ENCODE data around the gene RHBDL1.
"Not testable (repeated sequence)": the region's sequence is repeated elsewhere in the genome, so short reads cannot be mapped to it uniquely, and the experiment has no call there.

RHBDL1 gene

GRCh38 chr16:710500-711075 is 35.1 kb downstream of the RHBDL1 start:
- ChIA-PET CTCF (interaction anchor here (1.9 to 8.3 kb wide), 4 partner anchors 13 to 347 kb away, joined by 6 to 169 read pairs (median 34); partner anchors contain the start of genes ANTKMT, CCDC78, CHTF18 and HAGHL), POLR2A (interaction anchor here (0.5 kb wide), 1 partner anchor 375 kb away, joined by 3 read pairs; no protein-coding TSS in a partner anchor)
- no peak for TF ChIP-seq CTCF (IDR thresholded peaks at IDR 0.05; ENCODE audit: control extremely low read depth, extremely low read depth, low read depth, missing control alignments)
- DNase-seq (ENCODE audit: extremely low spot score) = no peak

GRCh38 chr16:711084-711483 is 35.6 kb downstream of the RHBDL1 start:
- TF ChIP-seq CTCF (IDR thresholded peaks at IDR 0.05; ENCODE audit: control extremely low read depth, extremely low read depth, low read depth, missing control alignments) = no peak
- CTCF ChIA-PET = interaction anchor here (1.9 to 8.3 kb wide), 4 partner anchors 12 to 346 kb away, joined by 6 to 169 read pairs (median 34); partner anchors contain the start of genes ANTKMT, CCDC78, CHTF18 and HAGHL
- DNase-seq (ENCODE audit: extremely low spot score) = no peak
- POLR2A ChIA-PET = no interaction called here

GRCh38 chr16:711548-712320 is 36.3 kb downstream of the RHBDL1 start:
- CTCF ChIA-PET = interaction anchor here (0.7 to 8.3 kb wide), 21 partner anchors 9 to 485 kb away, joined by 3 to 169 read pairs (median 4); partner anchors contain the start of genes ANTKMT, CCDC78, CHTF18 and CIAO3
- POLR2A ChIA-PET = no interaction called here
- DNase-seq (ENCODE audit: extremely low spot score) = peak; percentile 91
- TF ChIP-seq CTCF (IDR thresholded peaks at IDR 0.05; ENCODE audit: control extremely low read depth, extremely low read depth, low read depth, missing control alignments) = peak; percentile 91

GRCh38 chr16:712740-713250 is 37.3 kb downstream of the RHBDL1 start:
- POLR2A ChIA-PET; DNase-seq (ENCODE audit: extremely low spot score): not testable (repeated sequence)
- CTCF ChIA-PET = interaction anchor here (0.7 to 8.3 kb wide), 20 partner anchors 10 to 484 kb away, joined by 3 to 169 read pairs (median 4); partner anchors contain the start of genes ANTKMT, CCDC78, CHTF18 and CIAO3
- peak; percentile 28 for TF ChIP-seq CTCF (IDR thresholded peaks at IDR 0.05; ENCODE audit: control extremely low read depth, extremely low read depth, low read depth, missing control alignments)

GRCh38 chr16:714079-714478 is 38.6 kb downstream of the RHBDL1 start:
- no peak for DNase-seq (ENCODE audit: extremely low spot score)
- ChIA-PET CTCF (interaction anchor here (1.4 to 8.3 kb wide), 5 partner anchors 9 to 70 kb away, joined by 3 to 169 read pairs (median 6); partner anchors contain the start of genes ANTKMT, CCDC78, CHTF18 and CIAO3), POLR2A (no interaction called here)
- TF ChIP-seq CTCF (IDR thresholded peaks at IDR 0.05; ENCODE audit: control extremely low read depth, extremely low read depth, low read depth, missing control alignments) = no peak
